Stomach (tissue), 9 donors: ENCODE measurements around the gene FGF22. TPM values are rescaled to one million over a fixed set of nuclear protein-coding genes. Genes with fewer than 3 reads are reported as not detected.

Experiments used
- DNase-seq, 2 donors: peaks; one replicate each; pipeline versions ENCODE4 v3.0.0 to v3.0.0-alpha.2; 2013 to 2019
- H3K27ac ChIP-seq, 5 donors: fragments of 200-600 bp in 4 of 5; sonication (generic) in 4 of 5; one replicate each; pipeline ENCODE4 v1.5.1; 2013 to 2019; ENCODE audit warnings: mild to moderate bottlenecking in 1 of 5, moderate library complexity in 1 of 5
- H3K27me3 ChIP-seq, 3 donors: fragments of 200-600 bp; sonication (generic); one replicate each; pipeline ENCODE4 v1.5.1; 2017 to 2019; ENCODE audit warnings: mixed run types in 1 of 3
- H3K36me3 ChIP-seq, 4 donors: fragments of 200-600 bp; sonication (generic); 1 replicate in 3 of 4; 2 replicates in 1 of 4; pipeline ENCODE4 v1.5.1; 2016 to 2019
- H3K4me1 ChIP-seq, 4 donors: fragments of 200-600 bp; sonication (generic); one replicate each; pipeline ENCODE4 v1.5.1; 2016 to 2019
- H3K4me3 ChIP-seq, 4 donors: fragments of 200-600 bp; sonication (generic) in 3 of 4; one replicate each; pipeline ENCODE4 v1.5.1; 2016 to 2019; ENCODE audit warnings: mild to moderate bottlenecking in 1 of 4
- H3K9me3 ChIP-seq, 4 donors: fragments of 200-600 bp; sonication (generic); one replicate each; pipeline ENCODE4 v1.5.1; 2016 to 2019
- CTCF ChIP-seq, 7 experiments: fragments of 450-650 bp in 4 of 7; fragments of 200-600 bp in 3 of 7; sonication (generic) in 3 of 7; IDR thresholded peaks; one replicate each; pipeline ENCODE4 v1.5.1; 2016 to 2019; ENCODE audit warnings: antibody characterized with exemption in 7 of 7, control low read depth in 2 of 7, mild to moderate bottlenecking in 1 of 7
- EP300 ChIP-seq: sonication (generic); formaldehyde crosslinking; IDR thresholded peaks from one replicate; pipeline ENCODE4 v1.6.1; 2017; ENCODE audit warnings: antibody characterized with exemption
- POLR2A ChIP-seq, 4 donors: fragments of 450-650 bp; IDR thresholded peaks; one replicate each; pipeline ENCODE4 v1.6.1; 2016; ENCODE audit warnings: antibody characterized with exemption in 4 of 4, control low read depth in 2 of 4, mild to moderate bottlenecking in 1 of 4, moderate library complexity in 1 of 4
- POLR2AphosphoS5 ChIP-seq, 3 donors: sonication (generic); formaldehyde crosslinking; IDR thresholded peaks; one replicate each; pipeline ENCODE4 v1.6.1; 2016; ENCODE audit warnings: antibody characterized with exemption in 3 of 3
- WGBS, 5 donors: extraction: QIAGEN DNeasy Blood & Tissue Kit in 3 of 5; methylation state at CpG; one replicate each; pipeline versions ENCODE4 v1.1.5 to v1.1.7; 2013 to 2018; 5-methylcytosine and 5-hydroxymethylcytosine counted together
- intact Hi-C: fragments of 100-400 bp; cut with DNase I; formaldehyde crosslinking; loops from one replicate; pipeline ENCODE4 v1.15.1; 2023; ENCODE audit warnings: low total_unique reads
- polyA plus RNA-seq, 3 donors: library from polyadenylated mRNA; stranded (reverse); fragments of 200-250 nt; gene quantifications; one replicate each; pipeline ENCODE4 v1.2.3, GENCODE V29; 2013
- total RNA-seq, 5 donors: library from RNA; depleted of rRNA; stranded (reverse); fragments of >200 nt; gene quantifications; one replicate each; pipeline versions ENCODE4 v1.1.0 to v1.2.3, GENCODE V29; 2014 to 2016
- donor health status: healthy with polysubstance abuse.
- donor health status: Bipolar disorder and iron deficiency.
- donor health status: healthy.

Gene FGF22
- total and polyA plus RNA-seq, 8 donors: 0.37 to 0.76 (median 0.46) TPM; not detected in 4

GRCh38 chr19:642767-643727 is 3.4 kb downstream of the FGF22 start:
- Histone ChIP-seq H3K9me3 (no peaks in the 10 kb centered on the region), H3K27ac (no peak overlapping the region), H3K4me1 (peaks cover 13 to 19% (median 16%) of the 10 kb centered on the region in 4 donors), H3K36me3 (peaks cover 19 to 42% (median 38%) of the 10 kb centered on the region in 4 donors), H3K4me3 (no peak overlapping the region), H3K27me3 (peaks cover 0 to 10% (median 0%) of the 10 kb centered on the region in 3 donors)
- no peak for TF ChIP-seq EP300
- TF ChIP-seq POLR2AphosphoS5 (IDR thresholded peaks at IDR 0.05): no peak
- TF ChIP-seq CTCF (IDR thresholded peaks at IDR 0.05): no peak
- TF ChIP-seq POLR2A (IDR thresholded peaks at IDR 0.05): no peak
- intact Hi-C loops: no loop called here
- 76 to 85% (median 84%) methylated on average over 34 to 70 of the region's 70 CpGs for WGBS, 5 donors
- DNase-seq: no peak

GRCh38 chr19:643736-644135 is 4.1 kb downstream of the FGF22 start:
- Histone ChIP-seq H3K27me3 (peaks cover 0 to 4% (median 0%) of the 10 kb centered on the region in 3 donors), H3K36me3 (peaks cover 26 to 49% (median 45%) of the 10 kb centered on the region in 4 donors), H3K4me1 (peaks cover 12 to 15% (median 14%) of the 10 kb centered on the region in 4 donors), H3K9me3 (no peaks in the 10 kb centered on the region), H3K27ac (no peak overlapping the region), H3K4me3 (no peak overlapping the region)
- no peak for DNase-seq
- intact Hi-C loops: no loop called here
- 84 to 90% (median 87%) methylated on average over 21 to 24 of the region's 24 CpGs for WGBS, 5 donors
- TF ChIP-seq EP300 (no peak), POLR2A (IDR thresholded peaks at IDR 0.05) (no peak), POLR2AphosphoS5 (IDR thresholded peaks at IDR 0.05) (no peak)

- TF ChIP-seq CTCF (IDR thresholded peaks at IDR 0.05): no peak
- Histone ChIP-seq H3K36me3 (peaks cover 33 to 55% (median 51%) of the 10 kb centered on the region in 4 donors), H3K4me3 (no peak overlapping the region), H3K27ac (no peak overlapping the region), H3K4me1 (peaks cover 6 to 9% (median 8%) of the 10 kb centered on the region in 4 donors), H3K27me3 (no peaks in the 10 kb centered on the region), H3K9me3 (no peaks in the 10 kb centered on the region)
- DNase-seq: no peak
- intact Hi-C loops: no loop called here
- WGBS, 5 donors: 72 to 76% (median 75%) methylated on average over 15 to 28 of the region's 28 CpGs
These were observed 4.7 kb downstream of the FGF22 start for GRCh38 chr19:644363-644762.

- intact Hi-C loops: no loop called here
- peaks cover 5 to 7% (median 5%) of the 10 kb centered on the region in 4 donors for H3K4me1 ChIP-seq
- H3K27ac ChIP-seq: no peak overlapping the region
- TF ChIP-seq EP300: no peak
- no peak for TF ChIP-seq POLR2A (IDR thresholded peaks at IDR 0.05)
- no peak for TF ChIP-seq CTCF (IDR thresholded peaks at IDR 0.05)
- no peak for TF ChIP-seq POLR2AphosphoS5 (IDR thresholded peaks at IDR 0.05)
- no peak overlapping the region for H3K4me3 ChIP-seq
- DNase-seq: no peak
- WGBS, 5 donors: 77 to 89% (median 82%) methylated on average over 12 to 14 of the region's 14 CpGs
- H3K27me3 ChIP-seq: no peaks in the 10 kb centered on the region
- peaks cover 36 to 59% (median 55%) of the 10 kb centered on the region in 4 donors for H3K36me3 ChIP-seq
- H3K9me3 ChIP-seq: no peaks in the 10 kb centered on the region
These were observed 5.1 kb downstream of the FGF22 start for GRCh38 chr19:644789-645188.
